ENCODE measurements around the gene HS3ST1.

The HS3ST1 gene

GRCh38 chr4:11376146-11376545, 52.5 kb downstream of the HS3ST1 start:
- TF ChIP-seq, protein P1, sequence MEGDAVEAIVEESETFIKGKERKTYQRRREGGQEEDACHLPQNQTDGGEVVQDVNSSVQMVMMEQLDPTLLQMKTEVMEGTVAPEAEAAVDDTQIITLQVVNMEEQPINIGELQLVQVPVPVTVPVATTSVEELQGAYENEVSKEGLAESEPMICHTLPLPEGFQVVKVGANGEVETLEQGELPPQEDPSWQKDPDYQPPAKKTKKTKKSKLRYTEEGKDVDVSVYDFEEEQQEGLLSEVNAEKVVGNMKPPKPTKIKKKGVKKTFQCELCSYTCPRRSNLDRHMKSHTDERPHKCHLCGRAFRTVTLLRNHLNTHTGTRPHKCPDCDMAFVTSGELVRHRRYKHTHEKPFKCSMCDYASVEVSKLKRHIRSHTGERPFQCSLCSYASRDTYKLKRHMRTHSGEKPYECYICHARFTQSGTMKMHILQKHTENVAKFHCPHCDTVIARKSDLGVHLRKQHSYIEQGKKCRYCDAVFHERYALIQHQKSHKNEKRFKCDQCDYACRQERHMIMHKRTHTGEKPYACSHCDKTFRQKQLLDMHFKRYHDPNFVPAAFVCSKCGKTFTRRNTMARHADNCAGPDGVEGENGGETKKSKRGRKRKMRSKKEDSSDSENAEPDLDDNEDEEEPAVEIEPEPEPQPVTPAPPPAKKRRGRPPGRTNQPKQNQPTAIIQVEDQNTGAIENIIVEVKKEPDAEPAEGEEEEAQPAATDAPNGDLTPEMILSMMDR (conservative IDR thresholded peaks at IDR 0.05): no peak
- no peak for TF ChIP-seq ZFX (IDR thresholded peaks at IDR 0.05)
- no peak overlapping the region for H3K27ac ChIP-seq

GRCh38 chr4:11368701-11369115, 60.0 kb downstream of the HS3ST1 start:
- no peak for TF ChIP-seq ZFX (IDR thresholded peaks at IDR 0.05)
- TF ChIP-seq, protein P1 (conservative IDR thresholded peaks at IDR 0.05): no peak
- no peak overlapping the region for H3K27ac ChIP-seq

- TF ChIP-seq, protein P1 (conservative IDR thresholded peaks at IDR 0.05): no peak
- TF ChIP-seq ZFX (IDR thresholded peaks at IDR 0.05): no peak
- H3K27ac ChIP-seq: no peak overlapping the region
Observed at GRCh38 chr4:11367371-11367770, 61.3 kb downstream of the HS3ST1 start.

DNA sequence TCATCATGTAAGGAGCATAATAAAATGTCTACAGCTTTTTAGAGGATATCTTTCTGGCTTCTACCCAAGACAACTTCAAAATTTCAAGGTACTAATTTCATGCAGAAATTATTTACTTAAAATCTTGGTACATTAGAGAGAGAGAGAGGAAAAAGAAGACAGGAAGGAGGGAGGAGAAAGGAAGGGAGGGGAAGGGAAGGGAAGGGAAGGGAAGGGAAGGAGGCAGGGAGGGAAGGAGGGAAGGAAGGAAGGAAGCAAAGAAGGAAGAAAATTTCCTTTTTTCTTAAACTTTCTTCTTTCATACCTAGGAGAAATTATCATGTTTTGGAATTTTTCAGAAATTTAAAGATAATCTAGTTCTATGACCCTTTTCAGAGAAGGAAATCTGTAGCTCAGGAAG, 61.8 kb downstream of the HS3ST1 start:
- H3K27ac ChIP-seq: no peak overlapping the region
- TF ChIP-seq ZFX (IDR thresholded peaks at IDR 0.05): no peak
- TF ChIP-seq, protein P1 (conservative IDR thresholded peaks at IDR 0.05): no peak

DNA sequence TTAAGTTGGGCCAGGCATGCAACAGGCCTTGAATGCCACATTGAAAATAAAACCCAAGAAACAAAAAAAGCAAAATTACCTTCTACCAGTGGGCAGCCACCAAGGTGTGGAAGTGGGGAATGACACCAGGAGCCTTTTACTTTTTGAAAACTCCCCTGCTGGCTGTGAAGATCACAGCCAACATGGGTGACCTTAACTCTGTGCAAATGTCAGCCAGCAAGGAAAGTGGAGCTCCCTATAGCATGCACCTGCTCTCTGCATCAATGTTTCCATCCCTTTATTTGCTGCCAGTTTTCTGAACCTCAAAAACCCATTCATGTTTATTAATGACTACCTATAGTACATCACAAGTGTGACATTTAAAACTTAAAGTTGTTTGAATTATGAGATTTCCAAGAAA, 63.7 kb downstream of the HS3ST1 start:
- TF ChIP-seq ZFX (IDR thresholded peaks at IDR 0.05): no peak
- H3K27ac ChIP-seq: no peak overlapping the region

- no peak overlapping the region for H3K27ac ChIP-seq
- TF ChIP-seq ZFX (IDR thresholded peaks at IDR 0.05): no peak
- TF ChIP-seq, protein P1 (conservative IDR thresholded peaks at IDR 0.05): no peak
Observed at GRCh38 chr4:11359591-11359990, 69.1 kb downstream of the HS3ST1 start.

DNA sequence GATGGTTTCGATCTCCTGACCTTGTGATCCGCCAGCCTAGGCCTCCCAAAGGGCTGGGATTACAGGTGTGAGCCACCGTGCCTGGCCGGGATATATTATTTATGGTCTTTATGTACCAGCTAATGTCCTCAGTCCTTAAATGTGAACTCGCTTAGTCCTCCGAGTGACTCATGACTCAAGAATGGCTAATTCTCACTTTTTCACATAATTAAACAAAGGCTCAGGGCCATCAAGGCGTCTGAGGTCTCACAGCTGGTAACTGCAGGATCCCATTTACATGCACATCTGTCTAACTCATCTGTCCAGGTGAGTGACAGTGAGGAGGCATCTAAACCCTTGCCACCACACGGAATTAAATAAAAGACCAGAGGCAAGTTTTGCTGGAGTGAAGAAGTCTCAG, 73.5 kb downstream of the HS3ST1 start:
- TF ChIP-seq, protein P1 (conservative IDR thresholded peaks at IDR 0.05): no peak
- no peak for TF ChIP-seq ZFX (IDR thresholded peaks at IDR 0.05)
- no peak overlapping the region for H3K27ac ChIP-seq

DNA sequence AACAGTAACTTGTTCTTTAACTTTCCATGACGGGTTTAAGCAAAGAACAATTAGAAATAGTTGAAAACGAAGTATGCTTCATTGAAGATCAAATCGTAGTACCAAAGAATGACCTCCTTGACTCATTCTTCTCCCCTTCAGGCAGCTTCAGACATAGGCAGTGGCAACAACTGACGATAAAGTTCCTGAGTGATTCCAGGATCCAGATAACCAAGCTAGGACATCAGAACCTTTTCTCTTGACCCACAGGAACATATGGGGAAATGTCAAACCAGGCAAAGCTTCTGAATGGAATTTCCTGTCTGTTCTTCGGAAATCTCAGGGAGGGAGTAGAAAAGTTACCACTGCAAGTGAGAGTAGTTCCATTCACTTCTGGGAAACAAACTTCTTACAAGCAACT, 74.2 kb downstream of the HS3ST1 start:
- TF ChIP-seq ZFX (IDR thresholded peaks at IDR 0.05): no peak
- TF ChIP-seq, protein P1 (conservative IDR thresholded peaks at IDR 0.05): no peak
- no peak overlapping the region for H3K27ac ChIP-seq

Measured in C4-2B (cell line).